ENCODE data around the gene JAZF1. TPM values are rescaled to one million over a fixed set of nuclear protein-coding genes. Genes with fewer than 3 reads are reported as not detected.

The JAZF1 gene
- total and polyA plus RNA-seq, 2 experiments from 2014 or later: 9.8 to 12.3 TPM

GRCh38 chr7:28028471-28028870 lies 152.1 kb downstream of the JAZF1 start:
- Histone ChIP-seq H3K27me3 (no peaks in the 10 kb centered on the region), H3K9me3 (ENCODE audit: low read depth) (no peaks in the 10 kb centered on the region), H3K36me3 (no peaks in the 10 kb centered on the region), H3K4me3 (no peak overlapping the region), H3K27ac (no peak overlapping the region), H3K4me1 (ENCODE audit: low read depth) (no peaks in the 10 kb centered on the region)
- no peak for TF ChIP-seq CTCF (IDR thresholded peaks at IDR 0.05; ENCODE audit: low read depth, low read length)
- no peak for DNase-seq (ENCODE audit: low read depth in 1 of 2, low spot score in 1 of 2)

GRCh38 chr7:28026237-28026636 lies 154.4 kb downstream of the JAZF1 start:
- H3K27ac ChIP-seq: no peak overlapping the region
- TF ChIP-seq CTCF (IDR thresholded peaks at IDR 0.05; ENCODE audit: low read depth, low read length): no peak
- no peaks in the 10 kb centered on the region for H3K4me1 ChIP-seq (ENCODE audit: low read depth)
- no peaks in the 10 kb centered on the region for H3K27me3 ChIP-seq
- no peaks in the 10 kb centered on the region for H3K9me3 ChIP-seq (ENCODE audit: low read depth)
- no peak overlapping the region for H3K4me3 ChIP-seq
- H3K36me3 ChIP-seq: no peaks in the 10 kb centered on the region
- no peak for DNase-seq (ENCODE audit: low read depth in 1 of 2, low spot score in 1 of 2)

- Histone ChIP-seq H3K4me1 (ENCODE audit: low read depth) (no peaks in the 10 kb centered on the region), H3K9me3 (ENCODE audit: low read depth) (no peaks in the 10 kb centered on the region), H3K36me3 (no peaks in the 10 kb centered on the region), H3K27me3 (no peaks in the 10 kb centered on the region), H3K27ac (no peak overlapping the region), H3K4me3 (no peak overlapping the region)
- no peak for DNase-seq (ENCODE audit: low read depth in 1 of 2, low spot score in 1 of 2)
- TF ChIP-seq CTCF (IDR thresholded peaks at IDR 0.05; ENCODE audit: low read depth, low read length): no peak
Measured at GRCh38 chr7:28024786-28025334, 155.7 kb downstream of the JAZF1 start.

GRCh38 chr7:28020302-28020940 lies 160.2 kb downstream of the JAZF1 start:
- peak; percentile 78 to 90 for DNase-seq (ENCODE audit: low read depth in 1 of 2, low spot score in 1 of 2)
- Histone ChIP-seq H3K4me1 (ENCODE audit: low read depth) (no peaks in the 10 kb centered on the region), H3K4me3 (no peak overlapping the region), H3K9me3 (ENCODE audit: low read depth) (no peaks in the 10 kb centered on the region), H3K27me3 (no peaks in the 10 kb centered on the region), H3K27ac (no peak overlapping the region), H3K36me3 (no peaks in the 10 kb centered on the region)
- TF ChIP-seq CTCF (IDR thresholded peaks at IDR 0.05; ENCODE audit: low read depth, low read length): peak; percentile 82

GRCh38 chr7:28018856-28019465 lies 161.6 kb downstream of the JAZF1 start:
- Histone ChIP-seq H3K27ac (no peak overlapping the region), H3K4me1 (ENCODE audit: low read depth) (no peaks in the 10 kb centered on the region), H3K9me3 (ENCODE audit: low read depth) (no peaks in the 10 kb centered on the region), H3K36me3 (no peaks in the 10 kb centered on the region), H3K4me3 (no peak overlapping the region), H3K27me3 (no peaks in the 10 kb centered on the region)
- no peak for DNase-seq (ENCODE audit: low read depth in 1 of 2, low spot score in 1 of 2)
- TF ChIP-seq CTCF (IDR thresholded peaks at IDR 0.05; ENCODE audit: low read depth, low read length): no peak

Measured in cardiac muscle cell (in vitro differentiated cells and primary cell).